Panc1 (cell line): ENCODE data around the gene STOM.

ENCODE experiments used
- POLR2AphosphoS5 ChIP-seq: IDR thresholded peaks from 2 replicates; pipeline ENCODE4 v1.6.1; 2012; ENCODE audit warnings: mild to moderate bottlenecking, low read depth, low read length, moderate library complexity
- SIN3A ChIP-seq: IDR thresholded peaks from 2 replicates; pipeline ENCODE4 v1.6.1; 2012; ENCODE audit warnings: low read depth, mild to moderate bottlenecking, low read length, moderate library complexity, borderline replicate concordance; ENCODE audit not compliant: insufficient read depth
- TCF7L2 ChIP-seq: IDR thresholded peaks from 2 replicates; pipeline ENCODE4 v1.6.1; 2011; ENCODE audit warnings: mild to moderate bottlenecking, low read depth, low read length, inconsistent platforms
- TF ChIP-seq, protein P1 (sequence below): fragments of 450-650 bp; IDR thresholded peaks from 2 replicates; pipeline ENCODE4 v1.5.1; 2017; ENCODE audit warnings: mild to moderate bottlenecking
- TF ChIP-seq, protein P2 (sequence below), 2 experiments: IDR thresholded peaks; 2 replicates each; pipeline ENCODE4 v1.6.1; 2011 to 2012; ENCODE audit warnings: low read depth in 2 of 2, control low read depth in 1 of 2, low read length in 1 of 2, mild to moderate bottlenecking in 1 of 2, moderate library complexity in 1 of 2; ENCODE audit not compliant: insufficient read depth in 1 of 2

DNA sequence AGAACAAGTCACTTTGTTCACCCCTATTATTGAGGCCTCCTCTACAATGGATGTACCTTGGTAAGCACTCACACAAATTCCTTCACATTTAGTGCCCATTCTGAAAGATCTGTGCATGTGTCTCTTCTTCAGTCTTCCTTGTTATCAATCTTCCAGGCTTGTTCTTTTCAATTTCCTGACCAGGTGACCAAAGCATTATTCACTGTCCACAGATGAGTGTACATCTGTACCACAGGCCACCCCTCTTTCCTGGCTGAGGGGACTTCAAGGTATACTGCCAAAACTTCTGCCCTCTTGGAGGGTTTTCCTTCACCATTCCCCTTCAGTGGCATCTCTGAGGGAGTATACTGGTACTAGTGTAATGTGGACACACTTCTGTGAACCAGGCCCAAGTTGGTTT lies 25.5 kb upstream of the STOM start:
- TF ChIP-seq, protein P1, sequence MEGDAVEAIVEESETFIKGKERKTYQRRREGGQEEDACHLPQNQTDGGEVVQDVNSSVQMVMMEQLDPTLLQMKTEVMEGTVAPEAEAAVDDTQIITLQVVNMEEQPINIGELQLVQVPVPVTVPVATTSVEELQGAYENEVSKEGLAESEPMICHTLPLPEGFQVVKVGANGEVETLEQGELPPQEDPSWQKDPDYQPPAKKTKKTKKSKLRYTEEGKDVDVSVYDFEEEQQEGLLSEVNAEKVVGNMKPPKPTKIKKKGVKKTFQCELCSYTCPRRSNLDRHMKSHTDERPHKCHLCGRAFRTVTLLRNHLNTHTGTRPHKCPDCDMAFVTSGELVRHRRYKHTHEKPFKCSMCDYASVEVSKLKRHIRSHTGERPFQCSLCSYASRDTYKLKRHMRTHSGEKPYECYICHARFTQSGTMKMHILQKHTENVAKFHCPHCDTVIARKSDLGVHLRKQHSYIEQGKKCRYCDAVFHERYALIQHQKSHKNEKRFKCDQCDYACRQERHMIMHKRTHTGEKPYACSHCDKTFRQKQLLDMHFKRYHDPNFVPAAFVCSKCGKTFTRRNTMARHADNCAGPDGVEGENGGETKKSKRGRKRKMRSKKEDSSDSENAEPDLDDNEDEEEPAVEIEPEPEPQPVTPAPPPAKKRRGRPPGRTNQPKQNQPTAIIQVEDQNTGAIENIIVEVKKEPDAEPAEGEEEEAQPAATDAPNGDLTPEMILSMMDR: no peak
- TF ChIP-seq POLR2AphosphoS5: no peak
- TF ChIP-seq, protein P2, sequence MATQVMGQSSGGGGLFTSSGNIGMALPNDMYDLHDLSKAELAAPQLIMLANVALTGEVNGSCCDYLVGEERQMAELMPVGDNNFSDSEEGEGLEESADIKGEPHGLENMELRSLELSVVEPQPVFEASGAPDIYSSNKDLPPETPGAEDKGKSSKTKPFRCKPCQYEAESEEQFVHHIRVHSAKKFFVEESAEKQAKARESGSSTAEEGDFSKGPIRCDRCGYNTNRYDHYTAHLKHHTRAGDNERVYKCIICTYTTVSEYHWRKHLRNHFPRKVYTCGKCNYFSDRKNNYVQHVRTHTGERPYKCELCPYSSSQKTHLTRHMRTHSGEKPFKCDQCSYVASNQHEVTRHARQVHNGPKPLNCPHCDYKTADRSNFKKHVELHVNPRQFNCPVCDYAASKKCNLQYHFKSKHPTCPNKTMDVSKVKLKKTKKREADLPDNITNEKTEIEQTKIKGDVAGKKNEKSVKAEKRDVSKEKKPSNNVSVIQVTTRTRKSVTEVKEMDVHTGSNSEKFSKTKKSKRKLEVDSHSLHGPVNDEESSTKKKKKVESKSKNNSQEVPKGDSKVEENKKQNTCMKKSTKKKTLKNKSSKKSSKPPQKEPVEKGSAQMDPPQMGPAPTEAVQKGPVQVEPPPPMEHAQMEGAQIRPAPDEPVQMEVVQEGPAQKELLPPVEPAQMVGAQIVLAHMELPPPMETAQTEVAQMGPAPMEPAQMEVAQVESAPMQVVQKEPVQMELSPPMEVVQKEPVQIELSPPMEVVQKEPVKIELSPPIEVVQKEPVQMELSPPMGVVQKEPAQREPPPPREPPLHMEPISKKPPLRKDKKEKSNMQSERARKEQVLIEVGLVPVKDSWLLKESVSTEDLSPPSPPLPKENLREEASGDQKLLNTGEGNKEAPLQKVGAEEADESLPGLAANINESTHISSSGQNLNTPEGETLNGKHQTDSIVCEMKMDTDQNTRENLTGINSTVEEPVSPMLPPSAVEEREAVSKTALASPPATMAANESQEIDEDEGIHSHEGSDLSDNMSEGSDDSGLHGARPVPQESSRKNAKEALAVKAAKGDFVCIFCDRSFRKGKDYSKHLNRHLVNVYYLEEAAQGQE (IDR thresholded peaks at IDR 0.05; ENCODE audit: insufficient read depth in 1 of 2, low read depth in 2 of 2, low read length in 1 of 2): no peak
- TF ChIP-seq SIN3A: no peak
- no peak for TF ChIP-seq TCF7L2
